HEK293T (cell line): ENCODE data around the gene HHAT.

Source experiments
- CTCF ChIA-PET: fragments of 350-600 bp; formaldehyde crosslinking; extraction: SDS; loops from one replicate; lab custom pipeline; 2021; ENCODE audit warnings: antibody characterized with exemption, inconsistent platforms; lab: Yijun Ruan, JAX
- POLR2A ChIA-PET: fragments of 350-600 bp; formaldehyde crosslinking; extraction: SDS; loops from one replicate; lab custom pipeline; 2020; ENCODE audit warnings: antibody characterized with exemption, inconsistent platforms; lab: Yijun Ruan, JAX
- DNase-seq: peaks from one replicate; pipeline ENCODE4 v3.0.0; 2012; ENCODE audit warnings: mixed read lengths; ENCODE audit errors: extremely low spot score
- ARNT ChIP-seq: fragments of 450-650 bp; IDR thresholded peaks from 2 replicates; pipeline ENCODE4 v1.6.1; 2017; ENCODE audit warnings: mild to moderate bottlenecking
- BHLHE40 ChIP-seq: fragments of 450-650 bp; IDR thresholded peaks from 2 replicates; pipeline ENCODE4 v1.6.1; 2016; ENCODE audit warnings: mild to moderate bottlenecking, moderate library complexity, borderline replicate concordance
- CTBP1 ChIP-seq: fragments of 450-650 bp; IDR thresholded peaks from 2 replicates; pipeline ENCODE4 v1.6.1; 2016; ENCODE audit warnings: borderline replicate concordance
- ELF4 ChIP-seq: fragments of 450-650 bp; IDR thresholded peaks from 2 replicates; pipeline ENCODE4 v1.6.1; 2017; ENCODE audit warnings: antibody characterized with exemption
- FOXA1 ChIP-seq: fragments of 450-650 bp; IDR thresholded peaks from 2 replicates; pipeline ENCODE4 v1.6.1; 2016; ENCODE audit warnings: mild to moderate bottlenecking
- FOXK2 ChIP-seq: fragments of 450-650 bp; IDR thresholded peaks from 2 replicates; pipeline ENCODE4 v1.6.1; 2016; ENCODE audit warnings: mild to moderate bottlenecking
- FOXM1 ChIP-seq: fragments of 450-650 bp; IDR thresholded peaks from 2 replicates; pipeline ENCODE4 v1.6.1; 2017; ENCODE audit warnings: mild to moderate bottlenecking, borderline replicate concordance
- HDGF ChIP-seq: fragments of 450-650 bp; IDR thresholded peaks from 2 replicates; pipeline ENCODE4 v1.6.1; 2017; ENCODE audit warnings: antibody characterized with exemption, borderline replicate concordance
- L3MBTL2 ChIP-seq: fragments of 450-650 bp; conservative IDR thresholded peaks from 2 replicates; pipeline ENCODE4 v1.6.1; 2016; ENCODE audit warnings: mild to moderate bottlenecking
- LEF1 ChIP-seq: fragments of 450-650 bp; IDR thresholded peaks from 2 replicates; pipeline ENCODE4 v1.6.1; 2017; ENCODE audit warnings: mild to moderate bottlenecking, borderline replicate concordance
- NFRKB ChIP-seq: fragments of 450-650 bp; IDR thresholded peaks from 2 replicates; pipeline ENCODE4 v1.6.1; 2016; ENCODE audit warnings: mild to moderate bottlenecking, moderate library complexity
- PKNOX1 ChIP-seq: fragments of 450-650 bp; IDR thresholded peaks from 2 replicates; pipeline ENCODE4 v1.6.1; 2016
- SP1 ChIP-seq: fragments of 450-650 bp; IDR thresholded peaks from 2 replicates; pipeline ENCODE4 v1.6.1; 2017
- SUZ12 ChIP-seq: fragments of 450-650 bp; IDR thresholded peaks from 2 replicates; pipeline ENCODE4 v1.6.1; 2016; ENCODE audit warnings: mild to moderate bottlenecking
- TARDBP ChIP-seq: fragments of 450-650 bp; IDR thresholded peaks from 2 replicates; pipeline ENCODE4 v1.6.1; 2016
- ZNF384 ChIP-seq: fragments of 450-650 bp; IDR thresholded peaks from 2 replicates; pipeline ENCODE4 v1.6.1; 2016

HHAT gene

GRCh38 chr1:210633636-210634035 lies 304.9 kb downstream of the HHAT start:
- TF ChIP-seq L3MBTL2 (no peak), CTBP1 (no peak), LEF1 (no peak), FOXM1 (no peak)
- no peak for DNase-seq
- ChIA-PET POLR2A (no interaction called here), CTCF (no interaction called here)

- POLR2A ChIA-PET, result no interaction called here
These were observed 306.4 kb downstream of the HHAT start for GRCh38 chr1:210635108-210635507.

GRCh38 chr1:210641582-210641981 lies 312.9 kb downstream of the HHAT start:
- TF ChIP-seq HDGF (no peak), FOXK2 (no peak), L3MBTL2 (no peak), BHLHE40 (no peak)
- ChIA-PET POLR2A (no interaction called here), CTCF (no interaction called here)
- no peak for DNase-seq

More at GRCh38 chr1:210635108-210635507, 306.4 kb downstream of the HHAT start:
- CTCF ChIA-PET, result no interaction called here
- no peak for TF ChIP-seq BHLHE40
- TF ChIP-seq HDGF, result no peak
- no peak for DNase-seq

- TF ChIP-seq SP1, result no peak
- TF ChIP-seq BHLHE40, result no peak
- no peak for TF ChIP-seq FOXA1
- no peak for TF ChIP-seq ZNF384
- TF ChIP-seq FOXM1, result no peak
- TF ChIP-seq HDGF, result no peak
- no peak for TF ChIP-seq PKNOX1
- TF ChIP-seq ARNT, result no peak
- TF ChIP-seq FOXK2, result no peak
- no peak for TF ChIP-seq CTBP1
- TF ChIP-seq SUZ12, result no peak
- TF ChIP-seq L3MBTL2, result no peak
- no peak for TF ChIP-seq LEF1
- TF ChIP-seq TARDBP, result no peak
- TF ChIP-seq ELF4, result no peak
- no peak for TF ChIP-seq NFRKB
These were observed 317.0 kb downstream of the HHAT start for GRCh38 chr1:210645582-210646257.

GRCh38 chr1:210646258-210646616 lies 317.5 kb downstream of the HHAT start:
- no peak for DNase-seq
- POLR2A ChIA-PET, result no interaction called here
- CTCF ChIA-PET, result no interaction called here
- TF ChIP-seq PKNOX1 (no peak), ARNT (no peak), NFRKB (no peak), ZNF384 (no peak), FOXA1 (no peak), TARDBP (no peak), BHLHE40 (no peak), L3MBTL2 (no peak), CTBP1 (no peak), FOXM1 (no peak), HDGF (no peak), LEF1 (no peak), SUZ12 (no peak), SP1 (no peak), ELF4 (no peak), FOXK2 (no peak)

More at GRCh38 chr1:210645582-210646257, 317.0 kb downstream of the HHAT start:
- ChIA-PET POLR2A (no interaction called here), CTCF (no interaction called here)
- no peak for DNase-seq

GRCh38 chr1:210647406-210648333 lies 319.0 kb downstream of the HHAT start:
- ChIA-PET POLR2A (no interaction called here), CTCF (no interaction called here)
- TF ChIP-seq ZNF384 (no peak), NFRKB (no peak)
- no peak for DNase-seq
